K562 (cell line): ENCODE data around the gene RHBDF2. TPM values are rescaled to one million over a fixed set of nuclear protein-coding genes. Genes with fewer than 3 reads are reported as not detected.
A peak's percentile ranks its signal among the peaks of the same experiment; 100 is the strongest.

Experiments used
- ATAC-seq: fragments of 200-7000 bp; cut with Tn5 transposase; 3 replicates; pipeline ENCODE4 v1.9.1; 2020; ENCODE audit warnings: moderate library complexity
- BruUV-seq: library from RNA; stranded (reverse); fragments of 400-500 nt; replicated peaks from 2 replicates; lab custom pipeline; 2021; lab: Mats Ljungman, UMichigan
- CTCF ChIA-PET: fragments of 300-600 bp; formaldehyde crosslinking; extraction: SDS; loops from one replicate; lab custom pipeline; 2021; ENCODE audit warnings: low intra/inter-chr PET ratio; lab: Yijun Ruan, JAX
- POLR2A ChIA-PET: fragments of 300-600, 350-650 bp; sonication (Branson Sonifier 250); formaldehyde crosslinking; extraction: SDS; loops from one replicate; lab custom pipeline; 2021; ENCODE audit warnings: antibody characterized with exemption, inconsistent platforms; lab: Yijun Ruan, JAX
- DNase-seq, 4 experiments: peaks; one replicate each; pipeline versions ENCODE4 v3.0.0 to v3.0.0-alpha.2; 2011 to 2018; ENCODE audit warnings: low spot score in 3 of 4, mixed read lengths in 3 of 4; ENCODE audit errors: extremely low read depth in 1 of 4
- FAIRE-seq: peaks from 2 replicates; lab custom pipeline; 2011; peaks lifted over from hg19 to GRCh38; lab: Jason Lieb, UNC
- H2AFZ ChIP-seq: 2 replicates; pipeline ENCODE4 v1.6.0; 2011; ENCODE audit warnings: low read depth, low read length, control low read depth, inconsistent platforms
- H3K27ac ChIP-seq: fragments of 200-600 bp; 3 replicates; pipeline ENCODE4 v1.8.0; 2011; ENCODE audit warnings: low read depth, mild to moderate bottlenecking, control low read depth, inconsistent platforms, low read length, moderate library complexity, mixed read lengths; ENCODE audit errors: extremely low read depth
- H3K27me3 ChIP-seq, 2 experiments: fragments of 300-600 bp in 1 of 2; 2 replicates in 1 of 2; 3 replicates in 1 of 2; pipeline versions ENCODE4 v1.6.0 to v1.8.0; 2011; ENCODE audit warnings: inconsistent platforms in 2 of 2, low read length in 2 of 2, mild to moderate bottlenecking in 1 of 2, mixed read lengths in 1 of 2, moderate library complexity in 1 of 2; ENCODE audit not compliant: control insufficient read depth in 2 of 2, insufficient read depth in 2 of 2
- H3K36me3 ChIP-seq: fragments of 300-600 bp; 3 replicates; pipeline ENCODE4 v1.8.0; 2011; ENCODE audit warnings: mild to moderate bottlenecking, low read length, inconsistent platforms; ENCODE audit not compliant: control insufficient read depth, insufficient read depth
- H3K4me1 ChIP-seq, 2 experiments: fragments of 200-600 bp in 1 of 2; replicated peaks in 1 of 2; 2 replicates in 1 of 2; 3 replicates in 1 of 2; pipeline versions ENCODE4 v1.5.1 to v1.8.0; 2011; ENCODE audit warnings: inconsistent platforms in 2 of 2, low read length in 2 of 2, mild to moderate bottlenecking in 1 of 2, mixed read lengths in 1 of 2, moderate library complexity in 1 of 2; ENCODE audit not compliant: control insufficient read depth in 2 of 2, insufficient read depth in 2 of 2
- H3K4me2 ChIP-seq: 2 replicates; pipeline ENCODE4 v1.6.1; 2011; ENCODE audit warnings: low read length, control low read depth, inconsistent platforms, mixed read lengths; ENCODE audit not compliant: insufficient read depth
- H3K4me3 ChIP-seq: fragments of 200-600 bp; sonication (generic), shearing (Covaris generic); 2 replicates; pipeline ENCODE4 v1.5.1; 2016; ENCODE audit warnings: control low read depth, inconsistent platforms
- H3K79me2 ChIP-seq: fragments of 200-600 bp; 3 replicates; pipeline ENCODE4 v1.8.0; 2011; ENCODE audit warnings: low read length, inconsistent platforms; ENCODE audit not compliant: control insufficient read depth, insufficient read depth
- H3K9ac ChIP-seq, 2 experiments: 2 replicates each; pipeline versions ENCODE4 v1.6.0 to v1.6.1; 2011; ENCODE audit warnings: low read depth in 2 of 2, low read length in 2 of 2, control low read depth in 1 of 2, inconsistent platforms in 1 of 2, mild to moderate bottlenecking in 1 of 2, mixed read lengths in 1 of 2; ENCODE audit not compliant: insufficient read depth in 1 of 2
- H3K9me1 ChIP-seq: one replicate; pipeline ENCODE4 v1.6.0; 2011; ENCODE audit warnings: inconsistent platforms, mild to moderate bottlenecking, low read length, moderate library complexity; ENCODE audit not compliant: control insufficient read depth, insufficient read depth
- H3K9me3 ChIP-seq: replicated peaks from 2 replicates; pipeline ENCODE4 v1.5.1; 2011; ENCODE audit warnings: low read depth, low read length, inconsistent platforms; ENCODE audit not compliant: control insufficient read depth, insufficient read depth
- H4K20me1 ChIP-seq: replicated peaks from 2 replicates; pipeline ENCODE4 v1.6.1; 2011; ENCODE audit warnings: low read length, inconsistent platforms, mixed read lengths; ENCODE audit not compliant: control insufficient read depth, insufficient read depth
- CREB1 ChIP-seq, 2 experiments: sonication (generic) in 1 of 2; formaldehyde crosslinking in 1 of 2; IDR thresholded peaks; 2 replicates each; pipeline versions ENCODE4 v1.6.1 to v1.8.0; 2012 to 2022; ENCODE audit warnings: inconsistent platforms in 1 of 2, mild to moderate bottlenecking in 1 of 2, missing genetic modification reagents in 1 of 2, moderate library complexity in 1 of 2
- KAT8 ChIP-seq: fragments of 450-650 bp; IDR thresholded peaks from 2 replicates; pipeline ENCODE4 v1.6.1; 2016; ENCODE audit warnings: low read depth, mild to moderate bottlenecking
- NFRKB ChIP-seq: fragments of 450-650 bp; IDR thresholded peaks from 2 replicates; pipeline ENCODE4 v1.6.1; 2016; ENCODE audit warnings: low read depth
- POLR2AphosphoS5 ChIP-seq: IDR thresholded peaks from 2 replicates; pipeline ENCODE4 v1.6.1; 2011; ENCODE audit warnings: mild to moderate bottlenecking, low read depth, low read length, moderate library complexity; ENCODE audit not compliant: control insufficient read depth, insufficient read depth
- TCF7L2 ChIP-seq: fragments of 150-350 bp; IDR thresholded peaks from 2 replicates; pipeline ENCODE4 v1.6.1; 2016; ENCODE audit warnings: low read depth, mild to moderate bottlenecking, low read length, moderate library complexity
- ZNF133 ChIP-seq: fragments of 250-450 bp; sonication (Bioruptor Pico); IDR thresholded peaks from 2 replicates; pipeline ENCODE4 v1.4.0; 2020; ENCODE audit warnings: mild to moderate bottlenecking
- ZNF589 ChIP-seq: fragments of 200-800 bp; sonication (Bioruptor generic); IDR thresholded peaks from 2 replicates; pipeline ENCODE4 v1.6.1; 2016; ENCODE audit warnings: low read depth, missing genetic modification characterization, missing compliant biosample characterization
- WGBS: fragments of 100-300 bp; shearing (Covaris generic); methylation state at CpG from one replicate; pipeline ENCODE4 v1.1.6; 2016; ENCODE audit warnings: low coverage, mixed read lengths; ENCODE audit not compliant: insufficient coverage; ENCODE audit errors: missing lambda C conversion rate; 5-methylcytosine and 5-hydroxymethylcytosine counted together
- in situ Hi-C: fragments of 300-500 bp; cut with MboI; formaldehyde crosslinking; loops from 4 replicates; pipeline ENCODE4 v1.15.0; 2018; ENCODE audit warnings: inconsistent platforms, mixed read lengths
- intact Hi-C: fragments of 100-400 bp; cut with micrococcal nuclease; formaldehyde crosslinking; loops from 2 replicates; pipeline ENCODE4 v1.14.2; 2022
- polyA plus RNA-seq, 8 experiments: library from polyadenylated mRNA; depleted of rRNA in 4 of 8; stranded (reverse) in 5 of 8; unstranded in 3 of 8; fragments of >200 nt; fragmentation: Nextera tagmentation in 2 of 8; fragmentation: Illumina TruSeq in 1 of 8; extraction: Ambion mirVana in 2 of 8; extraction: Trizol in 1 of 8; gene quantifications; 2 replicates each; pipeline versions ENCODE4 v1.2.1 to v1.2.3, GENCODE V29; 2011 to 2014; ENCODE audit warnings: inconsistent platforms in 1 of 8, missing spikeins in 1 of 8
- total RNA-seq, 7 experiments: library from RNA; depleted of rRNA in 6 of 7; stranded (reverse); fragments of >200 nt in 6 of 7; fragmentation: Illumina TruSeq in 2 of 7; extraction: Trizol in 2 of 7; gene quantifications; 2 replicates each; pipeline versions ENCODE4 v1.2.1 to v1.2.3, GENCODE V29; 2011 to 2021; ENCODE audit warnings: low replicate concordance in 1 of 7
- TF ChIP-seq, protein P1 (sequence below): sonication (generic); formaldehyde crosslinking; IDR thresholded peaks from 2 replicates; pipeline ENCODE4 v1.8.1; 2023; ENCODE audit warnings: mild to moderate bottlenecking, missing genetic modification reagents
- TF ChIP-seq, protein P2 (sequence below): fragments of 250-450 bp; sonication (Bioruptor Pico); IDR thresholded peaks from 2 replicates; pipeline ENCODE4 v1.4.0; 2020; ENCODE audit warnings: mild to moderate bottlenecking, moderate library complexity
- TF ChIP-seq, protein P3 (sequence below): fragments of 450-650 bp; IDR thresholded peaks from 2 replicates; pipeline ENCODE4 v1.6.1; 2018; ENCODE audit not compliant: partially characterized antibody

The RHBDF2 gene
- total and polyA plus RNA-seq, 9 of the 15 experiments (the other 6 are each of a cell fraction or from before 2014, with no cell fraction given): 0.04 to 2.8 (median 1.1) TPM

DNA sequence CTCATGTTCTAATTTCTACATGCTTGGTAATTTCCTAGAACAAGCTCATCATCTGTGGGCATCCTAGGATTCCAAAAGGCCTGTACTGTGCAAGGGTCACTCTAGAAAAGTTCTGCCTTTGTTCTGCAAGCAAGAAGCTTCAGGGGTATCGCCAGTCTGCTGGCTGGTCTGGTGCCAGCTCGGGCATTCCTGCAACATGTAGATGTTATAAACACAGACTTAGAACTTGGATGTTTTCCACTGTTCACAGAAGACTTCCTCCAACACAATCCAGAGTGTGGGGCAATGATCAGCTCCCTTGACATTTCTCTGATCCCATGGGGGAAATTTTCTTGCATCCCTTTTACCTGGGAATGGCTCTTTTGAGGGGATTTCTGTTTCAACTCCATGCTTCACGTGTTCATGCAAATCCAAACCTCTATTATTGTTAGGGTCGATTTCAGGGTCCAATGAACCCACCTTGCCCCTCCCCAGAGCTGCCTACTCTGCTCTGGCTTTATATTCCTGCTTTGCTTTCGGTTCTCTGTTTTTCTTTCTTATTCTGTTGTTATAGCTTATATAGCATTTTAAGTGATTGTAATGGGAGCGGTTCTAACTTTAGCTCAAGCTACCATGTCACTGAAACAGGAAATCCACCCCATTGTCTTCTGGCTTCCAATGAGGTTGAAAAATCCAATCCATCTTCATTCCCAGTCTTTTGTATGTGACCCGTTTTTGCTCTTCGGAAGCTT, 73.6 kb downstream of the RHBDF2 start:
- H3K36me3 ChIP-seq: peaks cover 2% of the 10 kb centered on the region; the same call in 1 of the 3 replicates
- ChIA-PET CTCF (no interaction called here), POLR2A (interaction anchor here (0.6 to 1.6 kb wide), 6 partner anchors 8 to 199 kb away, joined by 3 to 5 read pairs (median 4); partner anchors contain the start of gene PRPSAP1)
- BruUV-seq: no TSS peak
- no peak overlapping the region for H2AFZ ChIP-seq
- H3K9ac ChIP-seq: peak overlapping the region in 1 of 2 experiments; percentile 50; a peak in 1 of 4 replicates
- no peak overlapping the region for H3K4me3 ChIP-seq
- peaks cover 16% of the 10 kb centered on the region for H4K20me1 ChIP-seq
- H3K4me1 ChIP-seq: no peaks in the 10 kb centered on the region; a peak in 2 of 5 replicates
- H3K79me2 ChIP-seq: peaks cover 46% of the 10 kb centered on the region
- intact Hi-C loops: no loop called here
- in situ Hi-C loops: no loop called here
- DNase-seq: no peak
- H3K27ac ChIP-seq: no peak overlapping the region
- no peak overlapping the region for H3K4me2 ChIP-seq
- H3K9me3 ChIP-seq: no peaks in the 10 kb centered on the region
- ATAC-seq: no peak
- 83% methylated on average over 8 of the region's 8 CpGs for WGBS
- H3K27me3 ChIP-seq: no peaks in the 10 kb centered on the region
- H3K9me1 ChIP-seq: no peaks in the 10 kb centered on the region
- FAIRE-seq: no peak
- TF ChIP-seq TCF7L2 (no peak), CREB1 (IDR thresholded peaks at IDR 0.05) (no peak), CREB1 (CRISPR knock-in tag; IDR thresholded peaks at IDR 0.05) (no peak), ZNF589 (no peak), ZNF133 (CRISPR knock-in tag) (no peak), POLR2AphosphoS5 (no peak), KAT8 (no peak), NFRKB (no peak)
- TF ChIP-seq, protein P1, sequence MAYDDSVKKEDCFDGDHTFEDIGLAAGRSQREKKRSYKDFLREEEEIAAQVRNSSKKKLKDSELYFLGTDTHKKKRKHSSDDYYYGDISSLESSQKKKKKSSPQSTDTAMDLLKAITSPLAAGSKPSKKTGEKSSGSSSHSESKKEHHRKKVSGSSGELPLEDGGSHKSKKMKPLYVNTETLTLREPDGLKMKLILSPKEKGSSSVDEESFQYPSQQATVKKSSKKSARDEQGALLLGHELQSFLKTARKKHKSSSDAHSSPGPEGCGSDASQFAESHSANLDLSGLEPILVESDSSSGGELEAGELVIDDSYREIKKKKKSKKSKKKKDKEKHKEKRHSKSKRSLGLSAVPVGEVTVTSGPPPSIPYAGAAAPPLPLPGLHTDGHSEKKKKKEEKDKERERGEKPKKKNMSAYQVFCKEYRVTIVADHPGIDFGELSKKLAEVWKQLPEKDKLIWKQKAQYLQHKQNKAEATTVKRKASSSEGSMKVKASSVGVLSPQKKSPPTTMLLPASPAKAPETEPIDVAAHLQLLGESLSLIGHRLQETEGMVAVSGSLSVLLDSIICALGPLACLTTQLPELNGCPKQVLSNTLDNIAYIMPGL (CRISPR knock-in tag): no peak
- TF ChIP-seq, protein P2, sequence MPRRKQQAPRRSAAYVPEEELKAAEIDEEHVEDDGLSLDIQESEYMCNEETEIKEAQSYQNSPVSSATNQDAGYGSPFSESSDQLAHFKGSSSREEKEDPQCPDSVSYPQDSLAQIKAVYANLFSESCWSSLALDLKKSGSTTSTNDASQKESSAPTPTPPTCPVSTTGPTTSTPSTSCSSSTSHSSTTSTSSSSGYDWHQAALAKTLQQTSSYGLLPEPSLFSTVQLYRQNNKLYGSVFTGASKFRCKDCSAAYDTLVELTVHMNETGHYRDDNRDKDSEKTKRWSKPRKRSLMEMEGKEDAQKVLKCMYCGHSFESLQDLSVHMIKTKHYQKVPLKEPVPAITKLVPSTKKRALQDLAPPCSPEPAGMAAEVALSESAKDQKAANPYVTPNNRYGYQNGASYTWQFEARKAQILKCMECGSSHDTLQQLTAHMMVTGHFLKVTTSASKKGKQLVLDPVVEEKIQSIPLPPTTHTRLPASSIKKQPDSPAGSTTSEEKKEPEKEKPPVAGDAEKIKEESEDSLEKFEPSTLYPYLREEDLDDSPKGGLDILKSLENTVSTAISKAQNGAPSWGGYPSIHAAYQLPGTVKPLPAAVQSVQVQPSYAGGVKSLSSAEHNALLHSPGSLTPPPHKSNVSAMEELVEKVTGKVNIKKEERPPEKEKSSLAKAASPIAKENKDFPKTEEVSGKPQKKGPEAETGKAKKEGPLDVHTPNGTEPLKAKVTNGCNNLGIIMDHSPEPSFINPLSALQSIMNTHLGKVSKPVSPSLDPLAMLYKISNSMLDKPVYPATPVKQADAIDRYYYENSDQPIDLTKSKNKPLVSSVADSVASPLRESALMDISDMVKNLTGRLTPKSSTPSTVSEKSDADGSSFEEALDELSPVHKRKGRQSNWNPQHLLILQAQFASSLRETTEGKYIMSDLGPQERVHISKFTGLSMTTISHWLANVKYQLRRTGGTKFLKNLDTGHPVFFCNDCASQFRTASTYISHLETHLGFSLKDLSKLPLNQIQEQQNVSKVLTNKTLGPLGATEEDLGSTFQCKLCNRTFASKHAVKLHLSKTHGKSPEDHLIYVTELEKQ: no peak
- TF ChIP-seq, protein P3, sequence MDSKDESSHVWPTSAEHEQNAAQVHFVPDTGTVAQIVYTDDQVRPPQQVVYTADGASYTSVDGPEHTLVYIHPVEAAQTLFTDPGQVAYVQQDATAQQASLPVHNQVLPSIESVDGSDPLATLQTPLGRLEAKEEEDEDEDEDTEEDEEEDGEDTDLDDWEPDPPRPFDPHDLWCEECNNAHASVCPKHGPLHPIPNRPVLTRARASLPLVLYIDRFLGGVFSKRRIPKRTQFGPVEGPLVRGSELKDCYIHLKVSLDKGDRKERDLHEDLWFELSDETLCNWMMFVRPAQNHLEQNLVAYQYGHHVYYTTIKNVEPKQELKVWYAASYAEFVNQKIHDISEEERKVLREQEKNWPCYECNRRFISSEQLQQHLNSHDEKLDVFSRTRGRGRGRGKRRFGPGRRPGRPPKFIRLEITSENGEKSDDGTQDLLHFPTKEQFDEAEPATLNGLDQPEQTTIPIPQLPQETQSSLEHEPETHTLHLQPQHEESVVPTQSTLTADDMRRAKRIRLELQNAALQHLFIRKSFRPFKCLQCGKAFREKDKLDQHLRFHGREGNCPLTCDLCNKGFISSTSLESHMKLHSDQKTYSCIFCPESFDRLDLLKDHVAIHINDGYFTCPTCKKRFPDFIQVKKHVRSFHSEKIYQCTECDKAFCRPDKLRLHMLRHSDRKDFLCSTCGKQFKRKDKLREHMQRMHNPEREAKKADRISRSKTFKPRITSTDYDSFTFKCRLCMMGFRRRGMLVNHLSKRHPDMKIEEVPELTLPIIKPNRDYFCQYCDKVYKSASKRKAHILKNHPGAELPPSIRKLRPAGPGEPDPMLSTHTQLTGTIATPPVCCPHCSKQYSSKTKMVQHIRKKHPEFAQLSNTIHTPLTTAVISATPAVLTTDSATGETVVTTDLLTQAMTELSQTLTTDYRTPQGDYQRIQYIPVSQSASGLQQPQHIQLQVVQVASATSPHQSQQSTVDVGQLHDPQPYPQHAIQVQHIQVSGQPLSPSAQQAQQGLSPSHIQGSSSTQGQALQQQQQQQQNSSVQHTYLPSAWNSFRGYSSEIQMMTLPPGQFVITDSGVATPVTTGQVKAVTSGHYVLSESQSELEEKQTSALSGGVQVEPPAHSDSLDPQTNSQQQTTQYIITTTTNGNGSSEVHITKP: no peak
